ENCODE results near the gene MED14.
"Not testable (repeated sequence)": the region's sequence is repeated elsewhere in the genome, so short reads cannot be mapped to it uniquely, and the experiment has no call there.

The MED14 gene

GRCh38 chrX:40735325-40736169 lies at the start of gene MED14:
MED14 (minus strand) TSS chrX:40735542; CDS start chrX:40735412, 130 bp downstream.
- peak; percentile 86 for DNase-seq (ENCODE audit: low spot score)

GRCh38 chrX:40784516-40785151 lies 49.3 kb upstream of the MED14 start:
- no peak for DNase-seq (ENCODE audit: low spot score)

- DNase-seq (ENCODE audit: low spot score), result not testable (repeated sequence)
Measured at GRCh38 chrX:40782644-40783259, 47.4 kb upstream of the MED14 start.

- no peak for DNase-seq (ENCODE audit: low spot score)
Measured at GRCh38 chrX:40780951-40781350, 45.6 kb upstream of the MED14 start.

- DNase-seq (ENCODE audit: low spot score), result no peak
Measured at GRCh38 chrX:40780082-40780481, 44.7 kb upstream of the MED14 start.

GRCh38 chrX:40778861-40779575 lies 43.7 kb upstream of the MED14 start:
- no peak for DNase-seq (ENCODE audit: low spot score)

GRCh38 chrX:40773809-40774208 lies 38.5 kb upstream of the MED14 start:
- no peak for DNase-seq (ENCODE audit: low spot score)

GRCh38 chrX:40773188-40773587 lies 37.8 kb upstream of the MED14 start:
- DNase-seq (ENCODE audit: low spot score), result no peak

GRCh38 chrX:40772290-40772689 lies 36.9 kb upstream of the MED14 start:
- DNase-seq (ENCODE audit: low spot score), result no peak

GRCh38 chrX:40761762-40762161 lies 26.4 kb upstream of the MED14 start:
- no peak for DNase-seq (ENCODE audit: low spot score)

GRCh38 chrX:40759374-40759773 lies 24.0 kb upstream of the MED14 start:
- no peak for DNase-seq (ENCODE audit: low spot score)

- no peak for DNase-seq (ENCODE audit: low spot score)
Measured at GRCh38 chrX:40757058-40757457, 21.7 kb upstream of the MED14 start.

- DNase-seq (ENCODE audit: low spot score), result no peak
Measured at GRCh38 chrX:40755291-40756249, 20.2 kb upstream of the MED14 start.

- DNase-seq (ENCODE audit: low spot score), result no peak
Measured at GRCh38 chrX:40749681-40750494, 14.5 kb upstream of the MED14 start.

GRCh38 chrX:40748977-40749376 lies 13.6 kb upstream of the MED14 start:
- DNase-seq (ENCODE audit: low spot score), result no peak

- no peak for DNase-seq (ENCODE audit: low spot score)
Measured at GRCh38 chrX:40746521-40746920, 11.2 kb upstream of the MED14 start.

- no peak for DNase-seq (ENCODE audit: low spot score)
Measured at GRCh38 chrX:40736170-40736505, 796 bp upstream of the MED14 start.

GRCh38 chrX:40734971-40735324 lies 394 bp downstream of the MED14 start:
- no peak for DNase-seq (ENCODE audit: low spot score)

GRCh38 chrX:40733706-40734105 lies 1.6 kb downstream of the MED14 start:
- DNase-seq (ENCODE audit: low spot score), result no peak

- not testable (repeated sequence) for DNase-seq (ENCODE audit: low spot score)
Measured at GRCh38 chrX:40732499-40732898, 2.8 kb downstream of the MED14 start.
